A549 (cell line): ENCODE measurements around the gene SEMA3B. TPM values are rescaled to one million over a fixed set of nuclear protein-coding genes. Genes with fewer than 3 reads are reported as not detected.

Experiments
- ATAC-seq, 2 experiments: fragments of 200-7000 bp in 1 of 2; fragments of >200 bp in 1 of 2; cut with Nextera tagmentation in 1 of 2; cut with Tn5 transposase in 1 of 2; 3 replicates each; pipeline versions ENCODE4 v1.8.0 to v1.9.1; 2018 to 2020; ENCODE audit warnings: mild to moderate bottlenecking in 1 of 2, moderate library complexity in 1 of 2
- CTCF ChIA-PET: fragments of 300-600 bp; sonication (Branson Sonifier 250); formaldehyde crosslinking; extraction: SDS; loops from one replicate; lab custom pipeline; 2021; ENCODE audit warnings: antibody characterized with exemption, inconsistent platforms; lab: Yijun Ruan, JAX
- POLR2A ChIA-PET: fragments of 350-600 bp; formaldehyde crosslinking; extraction: SDS; loops from one replicate; lab custom pipeline; 2021; ENCODE audit warnings: antibody characterized with exemption, inconsistent platforms; lab: Yijun Ruan, JAX
- DNase-seq, 2 experiments: peaks; one replicate each; pipeline versions ENCODE4 v3.0.0 to v3.0.0-alpha.2; 2011 to 2016; ENCODE audit warnings: low read depth in 1 of 2, low spot score in 1 of 2
- FAIRE-seq: peaks from 2 replicates; lab custom pipeline; 2011; peaks lifted over from hg19 to GRCh38; lab: Jason Lieb, UNC
- H3K27ac ChIP-seq, 2 experiments: fragments of >200 bp; sonication (Bioruptor Twin); formaldehyde crosslinking; 3 replicates each; pipeline ENCODE4 v1.5.1; 2016 to 2017
- H3K4me1 ChIP-seq: fragments of >200 bp; sonication (Bioruptor Twin); formaldehyde crosslinking; 3 replicates; pipeline ENCODE4 v1.6.1; 2016
- H3K4me2 ChIP-seq: fragments of >200 bp; sonication (Bioruptor Twin); formaldehyde crosslinking; 3 replicates; pipeline ENCODE4 v1.6.1; 2016
- H3K4me3 ChIP-seq: fragments of >200 bp; sonication (Bioruptor Twin); formaldehyde crosslinking; 3 replicates; pipeline ENCODE4 v1.5.1; 2016
- H3K9me3 ChIP-seq: fragments of >200 bp; sonication (Bioruptor Twin); formaldehyde crosslinking; 3 replicates; pipeline ENCODE4 v1.6.1; 2016
- CEBPB ChIP-seq, 2 experiments: fragments of >200 bp in 1 of 2; sonication (Bioruptor Twin) in 1 of 2; formaldehyde crosslinking in 1 of 2; IDR thresholded peaks; 2 replicates each; pipeline ENCODE4 v1.6.1; 2012 to 2016
- CTCF ChIP-seq: fragments of >200 bp; sonication (Bioruptor Twin); formaldehyde crosslinking; IDR thresholded peaks from 3 replicates; pipeline ENCODE4 v1.5.1; 2016
- EHF ChIP-seq: fragments of 250-450 bp; sonication (Bioruptor Pico); IDR thresholded peaks from 2 replicates; pipeline ENCODE4 v1.5.0; 2020; ENCODE audit warnings: mild to moderate bottlenecking
- ESRRA ChIP-seq: fragments of 150-350 bp; IDR thresholded peaks from 2 replicates; pipeline ENCODE4 v1.6.1; 2014; ENCODE audit warnings: mild to moderate bottlenecking, low read length, borderline replicate concordance
- GATA3 ChIP-seq: IDR thresholded peaks from 2 replicates; pipeline ENCODE4 v1.6.1; 2012; ENCODE audit warnings: borderline replicate concordance
- HEYL ChIP-seq: fragments of 250-450 bp; sonication (Bioruptor Pico); IDR thresholded peaks from 2 replicates; pipeline ENCODE4 v1.8.0; 2021; ENCODE audit warnings: mild to moderate bottlenecking, moderate library complexity
- HOXA7 ChIP-seq: fragments of 250-450 bp; sonication (Bioruptor Pico); IDR thresholded peaks from 2 replicates; pipeline ENCODE4 v1.5.0; 2020; ENCODE audit warnings: mild to moderate bottlenecking, moderate library complexity
- HOXB5 ChIP-seq: fragments of 250-450 bp; sonication (Bioruptor Pico); IDR thresholded peaks from 2 replicates; pipeline ENCODE4 v1.5.0; 2020; ENCODE audit warnings: mild to moderate bottlenecking, moderate library complexity
- JUNB ChIP-seq: fragments of >200 bp; sonication (Bioruptor Twin); formaldehyde crosslinking; IDR thresholded peaks from 2 replicates; pipeline ENCODE4 v1.6.1; 2016
- KDM1A ChIP-seq: fragments of 200-600 bp; sonication (generic); IDR thresholded peaks from 2 replicates; pipeline ENCODE4 v1.6.1; 2016; ENCODE audit warnings: low read depth, mild to moderate bottlenecking
- MAFK ChIP-seq: fragments of 450-650 bp; IDR thresholded peaks from 2 replicates; pipeline ENCODE4 v1.6.1; 2014; ENCODE audit not compliant: partially characterized antibody
- NFE2L2 ChIP-seq: fragments of 150-350 bp; conservative IDR thresholded peaks from 2 replicates; pipeline ENCODE4 v1.6.1; 2014; ENCODE audit warnings: low read length
- NPAS2 ChIP-seq: fragments of 250-450 bp; sonication (Bioruptor Pico); IDR thresholded peaks from 2 replicates; pipeline ENCODE4 v1.8.0; 2022; ENCODE audit warnings: mild to moderate bottlenecking, moderate library complexity, borderline replicate concordance
- NR3C1 ChIP-seq: fragments of >200 bp; sonication (Bioruptor Twin); formaldehyde crosslinking; IDR thresholded peaks from 3 replicates; pipeline ENCODE4 v1.6.1; 2017
- RFX5 ChIP-seq: fragments of 450-650 bp; IDR thresholded peaks from 2 replicates; pipeline ENCODE4 v1.7.1; 2014; ENCODE audit warnings: antibody characterized with exemption, mild to moderate bottlenecking, moderate library complexity
- RNF2 ChIP-seq: fragments of 200-600 bp; sonication (generic); IDR thresholded peaks from 2 replicates; pipeline ENCODE4 v1.6.1; 2016; ENCODE audit warnings: low read depth, mild to moderate bottlenecking, antibody characterized with exemption, moderate library complexity, borderline replicate concordance
- SREBF2 ChIP-seq: fragments of 450-650 bp; IDR thresholded peaks from 2 replicates; pipeline ENCODE4 v1.6.1; 2014; ENCODE audit warnings: mild to moderate bottlenecking, moderate library complexity
- ZC3H11A ChIP-seq: fragments of 450-650 bp; IDR thresholded peaks from 2 replicates; pipeline ENCODE4 v1.6.1; 2014; ENCODE audit warnings: antibody characterized with exemption, mild to moderate bottlenecking
- ZFP36 ChIP-seq: fragments of 450-650 bp; IDR thresholded peaks from 2 replicates; pipeline ENCODE4 v1.6.1; 2014; ENCODE audit warnings: borderline replicate concordance; ENCODE audit not compliant: partially characterized antibody
- ZSCAN20 ChIP-seq: fragments of 250-450 bp; sonication (Bioruptor Pico); IDR thresholded peaks from 2 replicates; pipeline ENCODE4 v1.8.0; 2022; ENCODE audit warnings: mild to moderate bottlenecking, moderate library complexity
- WGBS: methylation state at CpG from one replicate; pipeline ENCODE4 v1.1.6; 2017; ENCODE audit errors: missing lambda C conversion rate; 5-methylcytosine and 5-hydroxymethylcytosine counted together
- polyA plus RNA-seq, 4 experiments: library from polyadenylated mRNA; depleted of rRNA in 3 of 4; stranded (reverse); fragments of >200 nt; fragmentation: RNase III in 1 of 4; extraction: RNeasy Plus Mini Kit Qiagen cat#74134 plus additional on column Dnase treatment in 1 of 4; gene quantifications; 2 replicates in 3 of 4; 3 replicates in 1 of 4; pipeline ENCODE4 v1.2.3, GENCODE V29; 2011 to 2017

Gene SEMA3B
- polyA plus RNA-seq, 2 of the 4 experiments (the other 2 are of a cell fraction) = 6.5 to 7.4 TPM

DNA sequence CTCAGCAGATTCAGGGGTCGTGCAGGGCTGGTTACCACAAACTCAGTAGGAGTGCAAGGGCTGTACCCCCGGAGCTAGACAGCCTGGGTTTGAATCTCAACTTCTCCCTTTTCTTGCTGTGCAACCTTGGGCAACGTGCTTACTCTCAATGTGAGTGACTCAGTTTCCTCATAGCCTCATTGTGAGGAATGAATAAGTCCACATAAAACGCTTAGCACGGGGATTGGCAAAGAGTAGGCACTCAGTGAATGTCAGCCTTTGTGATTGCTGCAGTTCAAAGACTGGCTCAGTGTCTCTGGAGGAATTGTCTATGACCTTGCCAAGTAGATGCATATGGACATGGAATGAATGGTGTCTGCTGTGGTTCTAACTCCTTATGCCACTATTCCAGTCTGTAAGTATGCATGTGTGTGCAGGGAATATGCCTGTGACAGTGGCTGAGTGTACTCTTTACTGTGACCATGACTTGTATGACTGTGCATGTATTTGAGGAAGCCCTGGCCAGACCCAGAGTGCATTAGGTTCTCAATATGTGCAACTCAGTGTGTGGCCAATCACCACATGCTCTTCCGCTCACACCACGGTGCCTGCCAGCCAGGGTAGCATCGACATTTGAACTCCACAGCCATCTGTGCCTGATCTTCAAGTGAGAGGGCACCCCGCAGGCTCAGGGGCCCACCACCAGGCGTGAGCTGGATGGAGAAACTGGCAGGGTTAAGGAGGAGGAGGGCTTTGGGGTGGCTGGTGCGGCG is 31.2 kb downstream of the SEMA3B start:
- POLR2A ChIA-PET = interaction anchor here (0.5 to 1.4 kb wide), 5 partner anchors 21 to 271 kb away, joined by 3 to 4 read pairs (median 3); no protein-coding TSS in a partner anchor
- H3K4me2 ChIP-seq = peak overlapping the region; percentile 92

GRCh38 chr3:50300681-50301254 is 31.8 kb downstream of the SEMA3B start:
- H3K27ac ChIP-seq = peak overlapping the region in 1 of 2 experiments; percentile 82; a peak in 2 of 6 replicates
- ChIA-PET CTCF (interaction anchor here (1.2 to 3.5 kb wide), 4 partner anchors 9 to 27 kb away, joined by 3 to 21 read pairs (median 6); partner anchors contain the start of genes HYAL2, IFRD2 and TUSC2), POLR2A (interaction anchor here (0.6 kb wide), 1 partner anchor 270 kb away, joined by 3 read pairs; no protein-coding TSS in a partner anchor)
- no peak overlapping the region for H3K4me3 ChIP-seq
- ATAC-seq (no peak), FAIRE-seq (no peak), DNase-seq (no peak)
- peak overlapping the region; percentile 92; the same call in 2 of the 3 replicates for H3K4me2 ChIP-seq
- WGBS = 96% methylated on average over 4 of the region's 6 CpGs
- TF ChIP-seq ZSCAN20 (CRISPR knock-in tag) (no peak), NPAS2 (no peak), JUNB (no peak), NR3C1 (no peak), GATA3 (no peak)
- H3K9me3 ChIP-seq = no peaks in the 10 kb centered on the region
- H3K4me1 ChIP-seq = peaks cover 26% of the 10 kb centered on the region

More for the DNA sequence above, 31.2 kb downstream of the SEMA3B start:
- Histone ChIP-seq H3K9me3 (no peaks in the 10 kb centered on the region), H3K4me1 (peaks cover 26% of the 10 kb centered on the region), H3K4me3 (peak overlapping the region; percentile 44), H3K27ac (peak overlapping the region; percentile 74 to 82)
- 57% methylated on average over 10 of the region's 12 CpGs for WGBS
- DNase-seq (no peak), ATAC-seq (no peak), FAIRE-seq (no peak)
- CTCF ChIA-PET = interaction anchor here (1.1 to 3.5 kb wide), 6 partner anchors 15 to 65 kb away, joined by 3 to 21 read pairs (median 6); partner anchors contain the start of genes HYAL2 and TUSC2
- TF ChIP-seq SREBF2 (no peak), ZSCAN20 (CRISPR knock-in tag) (no peak), RFX5 (no peak), EHF (CRISPR knock-in tag) (peak; percentile 36; the same call in 1 of the 2 replicates), NPAS2 (no peak), HOXB5 (CRISPR knock-in tag) (no peak), CTCF (no peak), ESRRA (no peak)

GRCh38 chr3:50302095-50303012 is 33.4 kb downstream of the SEMA3B start:
- FAIRE-seq (no peak), DNase-seq (no peak), ATAC-seq (no peak)
- no peaks in the 10 kb centered on the region for H3K9me3 ChIP-seq
- WGBS = 94% methylated on average over 17 of the region's 32 CpGs
- no peak overlapping the region for H3K27ac ChIP-seq
- ChIA-PET CTCF (interaction anchor here (1.3 to 2.7 kb wide), 4 partner anchors 10 to 22 kb away, joined by 3 to 14 read pairs (median 6); partner anchors contain the start of genes HYAL2 and IFRD2), POLR2A (no interaction called here)
- no peak overlapping the region for H3K4me3 ChIP-seq
- H3K4me2 ChIP-seq = no peak overlapping the region
- no peak for TF ChIP-seq ZFP36
- TF ChIP-seq GATA3 = no peak
- no peak for TF ChIP-seq CEBPB (IDR thresholded peaks at IDR 0.05)
- no peak for TF ChIP-seq KDM1A
- no peak for TF ChIP-seq ZC3H11A
- TF ChIP-seq CTCF = no peak
- no peak for TF ChIP-seq NFE2L2
- TF ChIP-seq SREBF2 = no peak
- no peak for TF ChIP-seq JUNB
- no peak for TF ChIP-seq MAFK
- no peak for TF ChIP-seq HEYL (CRISPR knock-in tag)
- no peak for TF ChIP-seq RFX5
- no peak for TF ChIP-seq HOXA7 (CRISPR knock-in tag)
- no peak for TF ChIP-seq RNF2
- H3K4me1 ChIP-seq = peaks cover 26% of the 10 kb centered on the region
